Measurements from ENCODE around the gene CNEP1R1.

DNA sequence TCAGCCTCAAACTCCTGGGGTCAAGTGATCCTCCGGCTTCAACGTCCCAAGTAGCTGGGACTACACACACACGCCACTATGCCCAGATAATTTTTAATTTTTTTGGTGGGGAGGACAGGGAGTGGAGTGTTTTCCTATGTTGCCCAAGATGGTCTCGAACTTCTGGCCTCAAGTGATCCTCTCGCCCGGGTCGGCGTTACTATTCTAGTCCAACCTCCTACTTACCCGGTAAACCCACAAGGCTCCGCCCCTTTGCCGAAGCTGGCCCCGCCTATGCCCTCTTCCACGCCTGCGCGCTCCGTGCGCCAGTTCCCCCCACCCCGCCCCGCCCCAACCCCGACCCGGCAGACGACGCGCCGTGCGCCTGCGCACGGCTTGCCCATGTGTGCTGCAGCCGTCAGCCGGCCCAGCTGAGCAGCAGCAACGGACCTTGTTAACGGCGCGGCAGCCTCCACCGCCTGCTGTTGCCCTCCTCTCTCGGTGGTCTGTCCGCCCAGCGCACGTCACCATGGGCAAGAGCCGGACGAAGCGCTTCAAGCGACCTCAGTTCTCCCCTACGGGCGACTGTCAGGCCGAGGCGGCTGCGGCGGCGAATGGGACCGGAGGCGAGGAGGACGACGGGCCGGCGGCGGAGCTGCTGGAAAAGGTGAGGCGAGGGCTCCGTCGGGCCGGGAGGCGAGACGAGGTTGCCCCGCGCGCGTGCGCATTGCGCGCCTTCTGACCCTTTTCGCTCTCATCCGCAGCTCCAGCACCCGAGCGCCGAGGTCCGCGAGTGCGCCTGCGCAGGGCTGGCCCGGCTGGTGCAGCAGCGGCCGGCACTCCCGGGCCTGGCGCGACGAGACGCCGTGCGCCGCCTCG, 40.8 kb downstream of the CNEP1R1 start, which contains the start of gene HEATR3:
- TF ChIP-seq, protein P1, sequence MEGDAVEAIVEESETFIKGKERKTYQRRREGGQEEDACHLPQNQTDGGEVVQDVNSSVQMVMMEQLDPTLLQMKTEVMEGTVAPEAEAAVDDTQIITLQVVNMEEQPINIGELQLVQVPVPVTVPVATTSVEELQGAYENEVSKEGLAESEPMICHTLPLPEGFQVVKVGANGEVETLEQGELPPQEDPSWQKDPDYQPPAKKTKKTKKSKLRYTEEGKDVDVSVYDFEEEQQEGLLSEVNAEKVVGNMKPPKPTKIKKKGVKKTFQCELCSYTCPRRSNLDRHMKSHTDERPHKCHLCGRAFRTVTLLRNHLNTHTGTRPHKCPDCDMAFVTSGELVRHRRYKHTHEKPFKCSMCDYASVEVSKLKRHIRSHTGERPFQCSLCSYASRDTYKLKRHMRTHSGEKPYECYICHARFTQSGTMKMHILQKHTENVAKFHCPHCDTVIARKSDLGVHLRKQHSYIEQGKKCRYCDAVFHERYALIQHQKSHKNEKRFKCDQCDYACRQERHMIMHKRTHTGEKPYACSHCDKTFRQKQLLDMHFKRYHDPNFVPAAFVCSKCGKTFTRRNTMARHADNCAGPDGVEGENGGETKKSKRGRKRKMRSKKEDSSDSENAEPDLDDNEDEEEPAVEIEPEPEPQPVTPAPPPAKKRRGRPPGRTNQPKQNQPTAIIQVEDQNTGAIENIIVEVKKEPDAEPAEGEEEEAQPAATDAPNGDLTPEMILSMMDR (IDR thresholded peaks at IDR 0.05): peak in 2 of 4 experiments; percentile 23 to 27
- peak; percentile 8 to 56 for TF ChIP-seq POLR2A (IDR thresholded peaks at IDR 0.05)
